ENCODE data around the gene BICC1.
"Not testable (repeated sequence)": the region's sequence is repeated elsewhere in the genome, so short reads cannot be mapped to it uniquely, and the experiment has no call there.

BICC1 gene

DNA sequence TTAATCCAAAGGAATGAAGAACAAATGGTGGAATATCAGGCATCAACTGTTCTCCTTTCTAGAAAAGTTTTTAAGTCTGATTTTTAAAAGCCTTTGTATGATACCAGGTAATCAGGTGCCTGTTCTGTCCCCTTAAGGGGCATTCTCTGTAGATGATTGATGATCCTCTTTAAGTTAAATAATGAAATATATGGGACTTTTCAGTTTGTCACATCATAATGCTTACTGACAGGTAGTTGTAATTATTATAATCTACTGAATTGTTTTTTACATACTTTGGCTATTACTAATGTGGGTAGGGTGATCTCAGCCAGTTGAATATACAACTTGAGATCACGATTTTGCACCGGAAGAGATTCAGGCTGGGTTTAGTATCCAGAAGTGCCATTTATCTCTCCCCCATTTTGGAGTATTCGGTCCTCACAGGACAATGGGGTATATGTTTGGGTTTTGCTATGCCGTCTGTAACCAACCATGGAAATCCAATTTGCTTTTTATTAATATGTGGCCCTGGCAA is 330.2 kb downstream of the BICC1 start:
- in situ Hi-C loops (cut with MboI; ENCODE audit: low sequenced_read_pairs): no loop called here

DNA sequence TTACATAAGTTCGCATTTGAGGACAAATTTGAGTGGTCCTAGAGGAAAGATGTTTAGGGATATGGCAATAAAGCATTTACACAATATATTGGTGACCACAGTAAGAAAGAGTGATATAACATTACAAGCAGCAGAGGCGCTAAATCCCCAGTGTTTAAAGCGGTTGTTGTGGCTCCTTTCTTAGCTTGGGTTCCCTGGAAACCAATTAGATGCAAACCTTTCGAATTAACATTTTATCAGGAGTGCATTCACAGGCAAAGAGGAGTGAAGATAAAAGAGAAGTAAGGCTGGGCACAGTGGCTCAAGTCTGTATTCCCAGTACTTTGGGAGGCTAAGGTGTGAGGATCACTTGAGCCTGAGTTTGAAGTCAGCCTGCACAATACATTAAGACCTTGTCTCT is 331.1 kb downstream of the BICC1 start:
- in situ Hi-C loops (cut with MboI; ENCODE audit: low sequenced_read_pairs): no loop called here

DNA sequence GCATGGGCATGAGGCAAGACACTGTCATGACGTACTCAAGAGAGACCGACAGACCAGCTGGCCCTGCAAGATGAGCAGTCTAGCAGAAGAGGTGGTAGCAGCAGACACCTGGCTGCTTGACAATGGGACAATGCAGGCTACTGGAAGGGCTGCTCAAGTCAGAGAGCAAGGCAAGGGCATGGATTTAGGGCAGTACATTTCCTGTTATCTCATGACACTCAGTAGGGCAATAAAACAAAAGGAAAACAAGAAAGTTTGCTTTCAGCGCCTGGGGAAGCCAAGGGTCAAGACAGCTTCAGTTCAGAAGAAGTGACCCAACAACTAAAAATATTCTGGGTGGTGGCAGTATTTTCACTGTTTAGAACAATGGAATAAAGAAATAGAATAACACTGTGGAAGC is 332.0 kb downstream of the BICC1 start:
- in situ Hi-C loops (cut with MboI; ENCODE audit: low sequenced_read_pairs): no loop called here

DNA sequence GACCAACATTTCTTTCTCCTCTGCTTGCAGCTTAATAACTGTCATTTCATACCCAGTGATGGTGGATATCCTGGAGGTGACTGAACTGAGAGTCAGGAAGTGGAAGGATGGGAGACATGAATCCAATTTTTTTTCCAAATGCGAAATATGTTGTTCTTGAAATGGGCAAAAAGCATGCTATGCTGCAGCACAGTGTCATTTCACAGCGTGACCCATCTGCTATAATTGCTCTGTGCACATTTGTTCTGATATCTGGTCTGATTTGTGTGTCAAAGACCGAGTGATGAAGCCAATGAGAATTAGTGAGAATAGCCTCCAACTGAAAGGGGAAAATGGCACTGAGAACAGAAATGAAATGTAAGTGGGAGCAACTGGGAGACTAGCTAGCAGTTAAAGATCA is 334.2 kb downstream of the BICC1 start:
- in situ Hi-C loops (cut with MboI; ENCODE audit: low sequenced_read_pairs): no loop called here

DNA sequence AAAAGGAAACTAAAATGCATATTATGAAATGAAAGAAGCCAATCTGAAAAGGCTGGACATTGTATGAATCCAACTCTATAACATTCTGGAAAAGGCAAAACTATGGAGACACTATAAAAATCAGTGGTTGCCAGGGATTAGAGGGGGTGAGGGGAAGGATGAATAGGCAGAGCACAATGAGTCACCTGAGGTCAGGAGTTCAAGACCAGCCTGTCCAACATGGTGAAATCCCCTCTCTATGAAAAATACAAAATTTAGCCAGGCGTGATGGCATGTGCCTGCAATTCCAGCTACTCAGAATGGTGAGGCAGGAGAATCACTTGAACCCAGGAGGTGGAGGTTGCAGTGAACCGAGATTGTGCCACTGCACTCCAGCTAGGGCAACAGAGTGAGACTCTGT is 338.9 kb downstream of the BICC1 start:
- in situ Hi-C loops (cut with MboI; ENCODE audit: low sequenced_read_pairs): no loop called here

DNA sequence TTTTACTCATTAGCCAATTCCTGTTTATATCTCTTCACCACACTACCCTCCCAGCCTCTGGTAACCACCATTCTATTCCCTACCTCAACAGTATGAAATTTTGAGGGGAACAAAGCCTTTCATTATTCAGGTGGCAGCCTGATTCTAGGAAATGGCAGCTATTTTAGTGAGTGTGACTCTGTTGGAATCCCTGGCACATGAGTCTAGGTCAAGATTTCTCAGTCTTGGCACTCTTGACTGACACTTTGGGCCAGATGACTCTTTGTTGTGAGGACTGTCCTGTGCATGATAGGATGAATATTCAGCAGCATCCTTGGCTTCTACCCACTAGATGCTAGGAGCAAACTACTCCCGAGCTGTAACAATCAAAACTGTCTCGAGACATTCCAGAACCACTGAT is 341.0 kb downstream of the BICC1 start:
- in situ Hi-C loops (cut with MboI; ENCODE audit: low sequenced_read_pairs): no loop called here

DNA sequence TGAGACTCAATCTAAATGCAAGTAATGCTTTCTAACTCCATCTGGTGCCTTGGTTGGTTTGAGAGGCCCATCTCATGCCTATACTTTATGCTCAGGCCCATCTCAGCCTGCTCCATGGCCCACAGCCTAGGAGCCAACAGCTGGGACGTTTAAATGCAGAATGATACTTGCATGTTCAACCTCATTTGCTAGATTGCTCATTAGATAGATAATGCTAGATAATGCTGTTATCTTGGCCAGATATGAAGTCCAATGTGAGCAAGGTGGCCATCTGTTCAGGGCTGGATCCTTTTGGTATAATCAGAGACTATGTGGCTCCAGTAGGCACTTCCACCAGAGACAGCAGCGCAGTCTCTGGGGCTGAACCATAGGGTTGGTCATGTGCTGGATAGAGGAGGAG is 342.1 kb downstream of the BICC1 start:
- in situ Hi-C loops (cut with MboI; ENCODE audit: low sequenced_read_pairs): no loop called here

DNA sequence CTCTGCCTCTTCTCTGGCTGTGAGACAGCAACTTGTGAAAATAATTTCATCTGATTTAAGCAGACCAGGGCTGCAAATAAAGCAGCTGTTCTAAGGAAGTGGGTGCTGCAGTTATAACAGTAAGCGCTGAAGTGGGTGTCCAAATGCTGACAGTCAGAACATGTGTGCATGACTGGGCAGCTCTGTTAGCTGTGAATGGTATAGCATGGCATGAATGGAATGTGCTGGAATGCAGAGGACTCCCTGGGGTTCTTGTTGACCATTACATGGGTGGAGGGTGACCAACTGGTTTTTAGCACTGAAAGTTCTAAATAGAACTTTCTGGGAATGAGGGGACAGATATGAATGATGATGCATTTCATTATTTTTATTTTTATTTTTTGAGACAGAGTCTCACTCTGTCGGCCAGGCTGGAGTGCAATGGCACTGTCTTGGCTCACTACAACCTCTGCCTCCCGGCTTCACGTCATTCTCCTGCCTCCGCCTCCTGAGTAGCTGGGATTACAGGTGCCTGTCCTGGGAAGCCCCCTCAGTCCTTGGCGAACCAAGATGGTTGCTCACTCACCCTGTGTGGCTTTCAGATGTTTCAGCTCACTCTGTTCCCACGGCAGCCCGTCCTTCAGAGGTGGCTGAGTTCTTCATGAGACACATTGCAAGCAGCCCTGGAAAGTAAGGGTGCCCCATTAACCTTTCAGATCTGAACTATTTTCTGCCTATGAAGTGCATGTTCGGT is 344.0 kb downstream of the BICC1 start:
- in situ Hi-C loops (cut with MboI; ENCODE audit: low sequenced_read_pairs): no loop called here

DNA sequence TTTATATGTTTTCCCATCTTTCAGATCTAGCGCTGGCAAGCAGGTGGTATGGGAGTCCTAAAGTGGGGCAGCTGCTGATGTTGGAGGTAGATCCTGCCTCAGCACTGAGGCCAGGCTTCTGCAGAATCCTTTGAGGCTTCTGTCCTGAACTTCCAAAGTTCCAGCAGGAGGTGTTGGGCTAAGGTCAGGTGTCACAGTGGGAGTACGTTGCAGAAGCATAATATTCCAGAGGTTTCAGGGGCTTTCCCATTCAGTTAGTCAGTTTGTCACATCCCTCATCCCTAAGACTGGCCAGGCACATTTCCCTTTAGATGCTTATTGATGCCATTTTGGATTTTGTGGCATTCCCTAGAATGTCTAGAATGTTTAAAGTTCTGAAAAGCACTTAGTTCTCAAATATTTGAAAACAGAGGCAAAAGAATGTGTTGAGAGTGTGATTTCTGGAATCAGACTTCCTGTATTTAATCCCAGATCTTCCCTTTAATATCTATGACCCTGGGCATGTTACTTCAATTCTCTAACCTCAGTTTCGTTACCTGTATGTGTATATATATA is 344.7 kb downstream of the BICC1 start:
- in situ Hi-C loops (cut with MboI; ENCODE audit: low sequenced_read_pairs): no loop called here

DNA sequence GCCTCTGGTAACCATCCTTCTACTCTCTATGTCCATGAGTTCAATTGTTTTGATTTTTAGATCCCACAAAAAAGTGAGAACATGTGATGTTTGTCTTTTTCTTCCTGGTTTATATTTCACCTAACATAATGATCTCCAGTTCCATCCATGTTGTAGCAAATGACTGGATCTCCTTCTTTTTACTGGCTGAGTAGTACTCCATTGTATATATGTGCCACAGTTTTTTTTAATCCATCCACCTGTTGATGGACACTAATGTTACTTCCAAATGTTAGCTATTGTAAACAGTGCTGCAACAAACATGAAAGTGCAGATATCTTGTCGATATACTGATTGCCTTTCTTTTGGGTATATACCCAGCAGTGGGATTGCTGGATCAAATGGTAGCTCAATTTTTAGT is 345.5 kb downstream of the BICC1 start:
- in situ Hi-C loops (cut with MboI; ENCODE audit: low sequenced_read_pairs): not testable (repeated sequence)

DNA sequence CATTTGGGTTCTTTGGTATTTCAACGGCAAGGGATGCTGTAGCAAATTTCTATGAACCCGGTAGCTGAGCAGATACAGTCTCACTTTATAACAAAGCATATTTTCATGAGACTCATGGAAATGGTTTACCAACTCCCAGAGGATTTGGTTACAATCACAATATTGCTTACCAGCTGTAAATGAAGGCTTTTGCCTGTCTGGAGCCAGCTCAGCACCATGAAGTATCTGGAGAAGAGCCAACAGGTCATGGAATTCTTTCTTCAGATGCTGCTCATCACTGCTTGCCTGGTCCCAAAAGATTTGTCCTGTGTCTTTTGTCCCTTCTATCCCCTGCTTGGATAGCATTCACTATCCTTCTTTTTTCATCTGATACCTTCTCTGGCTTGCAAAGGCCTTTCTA is 346.9 kb downstream of the BICC1 start:
- in situ Hi-C loops (cut with MboI; ENCODE audit: low sequenced_read_pairs): no loop called here

DNA sequence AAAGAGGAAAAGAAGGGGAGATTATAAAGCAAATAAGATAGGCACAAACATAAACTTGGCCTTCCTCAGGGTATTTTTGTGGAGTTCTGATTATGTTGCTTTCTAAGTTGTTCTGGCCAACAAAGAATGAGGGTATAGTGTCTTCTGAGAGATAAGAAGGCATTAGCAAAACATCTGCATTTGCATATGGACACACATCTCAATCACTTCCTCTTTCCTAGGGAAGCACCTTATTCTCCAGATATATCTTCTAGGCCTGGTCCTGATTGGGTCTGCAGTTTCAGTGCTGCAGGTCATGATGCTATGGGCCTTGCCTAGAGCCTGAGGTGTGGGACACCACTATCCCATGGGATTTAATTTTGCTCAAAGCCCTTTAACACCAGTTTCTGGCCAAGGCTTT is 355.0 kb downstream of the BICC1 start:
- in situ Hi-C loops (cut with MboI; ENCODE audit: low sequenced_read_pairs): no loop called here

DNA sequence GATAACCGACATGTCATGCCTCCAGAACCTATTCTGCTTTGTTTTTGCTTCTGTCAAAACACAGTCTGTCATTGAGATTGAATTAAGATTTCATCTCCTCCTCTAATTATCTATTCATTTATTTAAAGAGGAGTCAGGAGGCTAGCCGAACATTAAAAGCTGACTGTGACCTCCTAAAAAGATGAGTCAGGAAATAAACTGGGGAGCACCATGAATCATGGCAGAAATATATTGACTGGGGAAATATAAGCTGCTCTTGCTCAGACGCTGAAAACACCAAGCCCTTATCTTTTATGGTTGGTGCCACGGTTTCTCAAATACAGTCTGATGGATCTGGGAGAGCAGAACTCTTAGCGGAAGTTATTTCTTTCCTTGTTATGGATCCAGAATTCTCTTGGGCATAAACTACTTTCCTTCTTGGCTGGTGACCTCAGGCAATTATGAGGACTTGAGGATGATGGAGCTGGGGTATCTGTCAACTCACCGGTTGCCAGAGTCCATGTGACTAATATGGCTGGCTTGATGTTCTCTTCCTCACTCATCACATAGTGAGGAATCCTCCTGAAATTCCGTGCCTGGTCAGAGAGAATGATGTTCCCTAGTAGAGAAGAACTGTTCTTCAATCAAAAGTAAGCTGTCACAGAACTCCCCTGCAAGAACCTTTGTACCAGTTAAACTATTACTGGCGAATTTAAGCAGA is 356.2 kb downstream of the BICC1 start:
- in situ Hi-C loops (cut with MboI; ENCODE audit: low sequenced_read_pairs): no loop called here

DNA sequence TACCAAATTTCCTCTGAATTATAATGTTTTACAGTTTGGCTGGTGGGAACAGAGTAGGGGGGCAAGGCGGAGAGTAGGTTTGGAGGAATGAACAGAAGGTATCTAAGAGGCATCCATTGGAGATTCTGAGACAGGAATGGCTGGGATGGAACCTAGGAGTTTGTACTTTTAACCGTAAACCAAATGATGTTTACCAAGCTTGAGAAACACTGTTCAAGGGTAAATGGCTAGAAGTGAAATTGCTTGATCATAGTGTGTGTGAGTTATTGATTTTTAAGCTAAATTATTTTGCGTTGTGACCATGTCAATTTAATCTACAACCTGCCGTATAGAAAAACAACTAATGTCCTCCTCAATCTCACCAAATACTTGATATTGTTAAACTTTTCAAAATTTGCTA is 357.4 kb downstream of the BICC1 start:
- in situ Hi-C loops (cut with MboI; ENCODE audit: low sequenced_read_pairs): no loop called here

DNA sequence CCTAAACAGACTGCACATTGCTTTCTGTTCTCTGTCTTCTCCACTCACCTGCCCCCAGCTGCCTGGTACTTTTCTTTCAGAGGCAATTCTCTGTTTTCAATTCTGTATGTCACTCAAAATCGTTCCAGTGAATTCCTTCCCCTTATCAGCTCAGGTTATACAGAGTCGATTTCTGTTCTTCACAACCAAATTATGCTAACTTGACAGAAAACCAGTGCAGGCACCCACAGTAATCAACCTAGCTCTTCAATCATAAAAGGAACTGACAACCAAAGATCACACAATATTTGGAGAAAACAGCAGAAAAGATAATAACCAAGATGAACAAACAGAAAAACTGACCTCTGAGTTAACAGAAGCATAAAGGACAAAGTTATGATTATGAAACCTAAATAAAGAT is 360.5 kb downstream of the BICC1 start:
- in situ Hi-C loops (cut with MboI; ENCODE audit: low sequenced_read_pairs): no loop called here
